Measurements from ENCODE around the gene TVP23C. TPM values are rescaled to one million over a fixed set of nuclear protein-coding genes. Genes with fewer than 3 reads are reported as not detected.

The TVP23C gene
- total RNA-seq, 2 experiments from 2014 or later = 10.8 to 11.3 TPM

GRCh38 chr17:15485045-15485444, 78.2 kb downstream of the TVP23C start:
- CTCF ChIA-PET = interaction anchor here (1.6 kb wide), 1 partner anchor 10 kb away, joined by 3 read pairs; no protein-coding TSS in a partner anchor
- no peaks in the 10 kb centered on the region for H3K4me1 Mint-ChIP-seq (ENCODE audit: low read depth)

GRCh38 chr17:15483431-15483830, 79.9 kb downstream of the TVP23C start:
- Mint-ChIP-seq H3K36me3 (no peaks in the 10 kb centered on the region), H3K9me3 (no peaks in the 10 kb centered on the region), H3K27ac (no peak overlapping the region), H3K4me3 (no peak overlapping the region), H3K4me1 (ENCODE audit: low read depth) (no peaks in the 10 kb centered on the region), H3K27me3 (no peaks in the 10 kb centered on the region)
- ChIA-PET POLR2A (no interaction called here), CTCF (interaction anchor here (1.1 to 1.6 kb wide), 2 partner anchors 12 to 20 kb away, joined by 3 read pairs; no protein-coding TSS in a partner anchor)
- DNase-seq = no peak
- intact Hi-C loops (cut with micrococcal nuclease) = no loop called here

More at GRCh38 chr17:15485045-15485444, 78.2 kb downstream of the TVP23C start:
- no peak overlapping the region for H3K4me3 Mint-ChIP-seq
- intact Hi-C loops (cut with micrococcal nuclease) = no loop called here
- H3K27me3 Mint-ChIP-seq = no peaks in the 10 kb centered on the region
- no peak for DNase-seq
- H3K9me3 Mint-ChIP-seq = no peaks in the 10 kb centered on the region
- POLR2A ChIA-PET = no interaction called here
- H3K36me3 Mint-ChIP-seq = no peaks in the 10 kb centered on the region
- H3K27ac Mint-ChIP-seq = no peak overlapping the region

GRCh38 chr17:15482476-15482875, 80.8 kb downstream of the TVP23C start:
- Mint-ChIP-seq H3K36me3 (no peaks in the 10 kb centered on the region), H3K27ac (no peak overlapping the region), H3K4me3 (no peak overlapping the region), H3K9me3 (no peaks in the 10 kb centered on the region), H3K4me1 (ENCODE audit: low read depth) (no peaks in the 10 kb centered on the region), H3K27me3 (no peaks in the 10 kb centered on the region)
- intact Hi-C loops (cut with micrococcal nuclease) = no loop called here
- ChIA-PET POLR2A (no interaction called here), CTCF (no interaction called here)
- no peak for DNase-seq

- Mint-ChIP-seq H3K4me1 (ENCODE audit: low read depth) (no peaks in the 10 kb centered on the region), H3K4me3 (no peak overlapping the region), H3K36me3 (no peaks in the 10 kb centered on the region), H3K27ac (no peak overlapping the region), H3K9me3 (no peaks in the 10 kb centered on the region), H3K27me3 (no peaks in the 10 kb centered on the region)
- POLR2A ChIA-PET = no interaction called here
- CTCF ChIA-PET = no interaction called here
- intact Hi-C loops (cut with micrococcal nuclease) = no loop called here
- DNase-seq = no peak
These were observed 81.8 kb downstream of the TVP23C start for GRCh38 chr17:15481481-15481880.

- intact Hi-C loops (cut with micrococcal nuclease) = no loop called here
These were observed 83.1 kb downstream of the TVP23C start for GRCh38 chr17:15480204-15480603.

GRCh38 chr17:15479703-15480102, 83.6 kb downstream of the TVP23C start:
- POLR2A ChIA-PET = no interaction called here
- DNase-seq = no peak
- intact Hi-C loops (cut with micrococcal nuclease) = no loop called here
- Mint-ChIP-seq H3K27ac (no peak overlapping the region), H3K9me3 (no peaks in the 10 kb centered on the region), H3K4me3 (no peak overlapping the region), H3K27me3 (no peaks in the 10 kb centered on the region), H3K4me1 (ENCODE audit: low read depth) (no peaks in the 10 kb centered on the region), H3K36me3 (no peaks in the 10 kb centered on the region)
- CTCF ChIA-PET = interaction anchor here (1.4 kb wide), 1 partner anchor 221 kb away, joined by 4 read pairs; no protein-coding TSS in a partner anchor

More at GRCh38 chr17:15480204-15480603, 83.1 kb downstream of the TVP23C start:
- Mint-ChIP-seq H3K9me3 (no peaks in the 10 kb centered on the region), H3K36me3 (no peaks in the 10 kb centered on the region), H3K4me3 (no peak overlapping the region), H3K27ac (no peak overlapping the region), H3K4me1 (ENCODE audit: low read depth) (no peaks in the 10 kb centered on the region), H3K27me3 (no peaks in the 10 kb centered on the region)
- ChIA-PET CTCF (no interaction called here), POLR2A (no interaction called here)
- no peak for DNase-seq

GRCh38 chr17:15478845-15479244, 84.4 kb downstream of the TVP23C start:
- ChIA-PET POLR2A (no interaction called here), CTCF (interaction anchor here (1.4 kb wide), 1 partner anchor 220 kb away, joined by 4 read pairs; no protein-coding TSS in a partner anchor)
- no peaks in the 10 kb centered on the region for H3K9me3 Mint-ChIP-seq
- no peaks in the 10 kb centered on the region for H3K4me1 Mint-ChIP-seq (ENCODE audit: low read depth)
- peaks cover 3% of the 10 kb centered on the region for H3K36me3 Mint-ChIP-seq
- H3K27me3 Mint-ChIP-seq = no peaks in the 10 kb centered on the region
- H3K4me3 Mint-ChIP-seq = no peak overlapping the region
- no peak overlapping the region for H3K27ac Mint-ChIP-seq
- DNase-seq = no peak
- intact Hi-C loops (cut with micrococcal nuclease) = no loop called here

- peaks cover 6% of the 10 kb centered on the region for H3K36me3 Mint-ChIP-seq
- ChIA-PET CTCF (interaction anchor here (0.7 kb wide), 1 partner anchor 410 kb away, joined by 3 read pairs; no protein-coding TSS in a partner anchor), POLR2A (no interaction called here)
- no peaks in the 10 kb centered on the region for H3K27me3 Mint-ChIP-seq
- H3K9me3 Mint-ChIP-seq = no peaks in the 10 kb centered on the region
- no peak overlapping the region for H3K4me3 Mint-ChIP-seq
- intact Hi-C loops (cut with micrococcal nuclease) = no loop called here
- DNase-seq = no peak
- H3K27ac Mint-ChIP-seq = no peak overlapping the region
- no peaks in the 10 kb centered on the region for H3K4me1 Mint-ChIP-seq (ENCODE audit: low read depth)
These were observed 87.5 kb downstream of the TVP23C start for GRCh38 chr17:15475631-15476354.

- Mint-ChIP-seq H3K4me3 (no peak overlapping the region), H3K27ac (no peak overlapping the region), H3K9me3 (no peaks in the 10 kb centered on the region), H3K27me3 (no peaks in the 10 kb centered on the region), H3K4me1 (ENCODE audit: low read depth) (no peaks in the 10 kb centered on the region), H3K36me3 (peaks cover 6% of the 10 kb centered on the region)
- ChIA-PET CTCF (no interaction called here), POLR2A (no interaction called here)
- no peak for DNase-seq
- intact Hi-C loops (cut with micrococcal nuclease) = no loop called here
These were observed 90.4 kb downstream of the TVP23C start for GRCh38 chr17:15472891-15473290.

- no peak for DNase-seq
- Mint-ChIP-seq H3K4me3 (no peak overlapping the region), H3K27ac (no peak overlapping the region), H3K4me1 (ENCODE audit: low read depth) (no peaks in the 10 kb centered on the region), H3K36me3 (peaks cover 6% of the 10 kb centered on the region), H3K9me3 (no peaks in the 10 kb centered on the region), H3K27me3 (no peaks in the 10 kb centered on the region)
- CTCF ChIA-PET = no interaction called here
- POLR2A ChIA-PET = no interaction called here
- intact Hi-C loops (cut with micrococcal nuclease) = no loop called here
These were observed 92.7 kb downstream of the TVP23C start for GRCh38 chr17:15470536-15470935.

GRCh38 chr17:15469260-15469659, 94.0 kb downstream of the TVP23C start:
- H3K4me1 Mint-ChIP-seq (ENCODE audit: low read depth) = no peaks in the 10 kb centered on the region
- no peaks in the 10 kb centered on the region for H3K27me3 Mint-ChIP-seq
- H3K4me3 Mint-ChIP-seq = no peak overlapping the region
- intact Hi-C loops (cut with micrococcal nuclease) = no loop called here
- ChIA-PET POLR2A (no interaction called here), CTCF (no interaction called here)
- H3K36me3 Mint-ChIP-seq = peaks cover 3% of the 10 kb centered on the region
- no peak for DNase-seq
- H3K9me3 Mint-ChIP-seq = no peaks in the 10 kb centered on the region
- no peak overlapping the region for H3K27ac Mint-ChIP-seq

- no peaks in the 10 kb centered on the region for H3K9me3 Mint-ChIP-seq
- ChIA-PET CTCF (no interaction called here), POLR2A (no interaction called here)
- no peak for DNase-seq
- no peak overlapping the region for H3K27ac Mint-ChIP-seq
- intact Hi-C loops (cut with micrococcal nuclease) = no loop called here
- peaks cover 2% of the 10 kb centered on the region for H3K36me3 Mint-ChIP-seq
- H3K27me3 Mint-ChIP-seq = no peaks in the 10 kb centered on the region
- H3K4me3 Mint-ChIP-seq = no peak overlapping the region
- H3K4me1 Mint-ChIP-seq (ENCODE audit: low read depth) = no peaks in the 10 kb centered on the region
These were observed 95.2 kb downstream of the TVP23C start for GRCh38 chr17:15468126-15468525.

- no peaks in the 10 kb centered on the region for H3K4me1 Mint-ChIP-seq (ENCODE audit: low read depth)
- CTCF ChIA-PET = no interaction called here
- no peaks in the 10 kb centered on the region for H3K27me3 Mint-ChIP-seq
- H3K9me3 Mint-ChIP-seq = peaks cover 2% of the 10 kb centered on the region
- H3K4me3 Mint-ChIP-seq = no peak within 1 kb of the TSS
- DNase-seq = no peak
- H3K27ac Mint-ChIP-seq = no peak within 1 kb of the TSS
- no peaks in the 10 kb centered on the region for H3K36me3 Mint-ChIP-seq
- intact Hi-C loops (cut with micrococcal nuclease) = no loop called here
- POLR2A ChIA-PET = no interaction called here
These were observed 95.7 kb downstream of the TVP23C start, which contains the start of gene CDRT4 for GRCh38 chr17:15467592-15467991. TSS of gene CDRT4 (minus strand) at chr17:15467621. CDS start at chr17:15440238, 27,383 bp downstream.
